Stimulated activated CD4-positive, alpha-beta T cell treated with anti-CD3 and anti-CD28 coated beads, Interleukin-12 subunit alpha, Interleukin-12 subunit beta, amount 100 ng/mL, for 4 hours (primary cell): ENCODE measurements around the gene SPRED3.
A peak's percentile ranks its signal among the peaks of the same experiment; 100 is the strongest.
"Not testable (repeated sequence)": the region's sequence is repeated elsewhere in the genome, so short reads cannot be mapped to it uniquely, and the experiment has no call there.

Source experiments
- DNase-seq: peaks from one replicate; pipeline ENCODE4 v3.0.0-alpha.2; 2020

SPRED3 gene

DNA sequence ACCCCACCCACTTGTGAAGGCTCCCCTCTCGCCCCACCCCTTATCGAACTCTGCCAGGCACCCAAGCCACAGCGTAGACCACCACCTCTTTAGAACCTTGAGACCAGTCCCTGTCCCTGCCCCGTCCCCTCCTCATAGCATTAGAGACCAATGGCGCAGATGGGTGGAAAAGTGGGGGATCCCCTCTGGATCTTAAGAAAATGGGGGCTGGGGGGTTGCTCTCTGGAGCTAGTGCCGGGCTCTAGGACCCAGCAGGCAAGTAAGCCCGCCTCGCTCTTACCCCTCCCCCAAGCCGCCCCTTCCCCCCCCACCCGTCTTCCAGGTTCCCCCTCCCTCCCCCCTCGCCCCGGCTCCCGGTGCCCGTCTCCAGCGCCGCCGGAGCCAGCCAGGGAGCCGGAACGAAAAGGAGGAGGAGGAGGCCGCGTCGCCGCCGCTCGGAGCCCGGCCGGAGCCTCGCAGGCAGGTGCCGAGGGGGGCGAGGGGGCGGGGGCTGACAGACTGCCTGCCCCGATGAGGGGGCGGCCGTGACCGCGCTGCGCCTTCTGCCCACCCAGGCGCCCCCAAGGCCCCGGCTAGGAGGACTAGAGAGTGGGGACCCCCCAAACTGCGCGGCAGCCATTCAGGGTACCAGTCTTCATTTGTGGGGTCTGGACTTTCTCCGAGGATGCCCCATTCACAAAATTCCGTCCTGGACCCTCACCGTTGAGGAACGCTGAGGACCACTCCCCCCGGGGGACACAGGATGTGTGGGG, at the start of gene SPRED3:
Gene SPRED3 (plus strand): TSS at position 349 of the 752 bp plus-strand sequence. CDS start 1,606 bp downstream, outside the sequence.
- no peak for DNase-seq

GRCh38 chr19:38339011-38339410, 49.5 kb upstream of the SPRED3 start:
- DNase-seq: not testable (repeated sequence)

- DNase-seq: no peak
Measured at GRCh38 chr19:38340927-38341326, 47.6 kb upstream of the SPRED3 start.

- no peak for DNase-seq
Measured at GRCh38 chr19:38346837-38347236, 41.7 kb upstream of the SPRED3 start.

DNA sequence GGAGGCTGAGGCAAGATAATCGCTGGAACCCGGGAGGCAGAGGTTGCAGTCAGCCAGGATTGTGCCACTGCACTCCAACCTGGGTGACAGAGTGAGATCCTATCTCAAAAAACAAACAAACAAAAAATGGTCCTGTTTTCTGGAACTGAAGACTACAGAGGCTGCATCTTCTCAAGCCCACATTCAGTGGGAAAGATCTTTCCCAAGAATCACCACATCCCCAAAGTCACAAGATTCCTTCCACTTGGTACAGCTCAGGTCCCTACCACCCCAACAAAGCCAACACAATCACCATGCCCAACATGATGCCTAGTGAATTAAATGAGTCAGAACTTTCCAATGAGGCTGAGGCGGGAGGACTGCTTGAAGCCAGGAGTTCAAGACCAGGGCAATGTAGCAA, 37.6 kb upstream of the SPRED3 start:
- no peak for DNase-seq

- no peak for DNase-seq
Measured at GRCh38 chr19:38351865-38352395, 36.6 kb upstream of the SPRED3 start.

DNA sequence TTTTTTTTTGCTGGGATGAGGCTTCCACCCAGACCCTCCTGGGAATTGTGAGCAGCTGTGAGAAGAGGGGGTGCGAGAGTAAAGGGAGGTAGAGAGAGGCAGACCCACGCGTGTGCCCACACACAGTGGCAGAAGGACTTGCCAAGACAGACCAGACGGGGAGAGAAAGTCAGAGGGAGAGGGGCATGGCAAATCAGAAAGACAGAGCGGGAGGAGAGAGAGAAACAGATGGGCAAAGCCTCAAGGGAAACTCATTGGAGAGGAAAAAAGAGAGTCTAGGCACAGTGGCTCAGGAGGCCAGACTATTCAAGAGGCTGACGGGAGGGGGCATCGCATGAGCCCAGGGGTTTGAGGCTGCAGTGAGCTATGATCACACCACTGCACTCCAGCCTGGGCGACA, 35.9 kb upstream of the SPRED3 start:
- DNase-seq: no peak

GRCh38 chr19:38355728-38356725, 32.5 kb upstream of the SPRED3 start:
- DNase-seq: no peak

DNA sequence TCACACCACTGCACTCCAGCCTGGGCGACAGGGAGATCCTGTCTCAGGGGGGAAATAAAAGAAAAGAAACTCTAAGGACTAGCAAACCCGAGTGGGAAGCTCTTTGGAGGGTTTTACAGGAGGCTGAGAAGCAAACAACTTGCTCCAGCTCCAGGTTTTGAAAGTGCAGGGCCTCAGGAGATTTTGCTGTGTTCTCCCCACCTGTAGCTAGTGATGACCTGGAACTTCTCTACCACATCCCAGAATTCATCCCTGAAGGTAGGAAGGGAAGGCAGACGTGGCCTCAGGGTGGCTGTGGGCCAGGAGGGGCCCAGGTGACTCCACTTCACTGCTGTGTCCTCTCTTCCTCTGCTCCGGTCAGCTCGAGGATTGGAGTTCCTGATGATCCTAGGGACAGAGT, 30.4 kb upstream of the SPRED3 start:
- DNase-seq: no peak

DNA sequence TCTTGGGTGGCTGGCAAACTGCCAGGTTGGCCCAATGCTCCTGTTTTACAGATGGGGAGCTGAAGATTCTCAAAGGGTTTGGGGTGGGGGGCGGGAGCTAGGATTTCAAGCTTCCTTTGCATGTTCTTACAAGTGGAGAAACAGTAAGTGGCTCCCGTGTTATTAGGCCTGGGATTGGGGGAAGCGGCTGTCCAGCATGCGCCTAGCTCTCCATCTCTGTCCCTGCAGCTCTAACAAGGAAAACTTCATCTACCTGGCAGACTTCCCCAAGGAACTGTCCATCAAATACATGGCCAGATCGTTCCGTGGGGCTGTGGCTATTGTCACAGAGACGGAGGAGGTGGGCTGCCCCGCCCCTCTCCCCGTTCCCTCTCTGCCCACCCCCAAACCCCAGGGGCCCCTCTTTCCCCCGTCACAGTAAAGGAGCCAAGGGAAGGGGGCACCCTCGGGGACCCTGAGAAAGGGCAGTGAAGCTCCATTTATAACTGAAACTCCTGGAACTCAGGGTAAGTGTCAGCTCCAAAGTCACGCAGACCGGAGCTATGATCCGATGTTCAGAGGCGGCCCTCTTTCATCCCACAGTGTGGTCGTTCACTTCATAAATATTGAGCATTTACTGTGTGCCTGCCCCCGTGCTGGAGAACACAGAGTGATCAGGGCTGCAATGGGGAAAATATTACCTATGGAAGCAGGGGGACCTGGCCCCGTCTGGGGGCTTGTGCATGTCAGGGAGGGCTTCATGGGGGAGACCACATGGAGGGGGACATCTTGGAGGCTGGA, 29.1 kb upstream of the SPRED3 start:
- DNase-seq: no peak

DNA sequence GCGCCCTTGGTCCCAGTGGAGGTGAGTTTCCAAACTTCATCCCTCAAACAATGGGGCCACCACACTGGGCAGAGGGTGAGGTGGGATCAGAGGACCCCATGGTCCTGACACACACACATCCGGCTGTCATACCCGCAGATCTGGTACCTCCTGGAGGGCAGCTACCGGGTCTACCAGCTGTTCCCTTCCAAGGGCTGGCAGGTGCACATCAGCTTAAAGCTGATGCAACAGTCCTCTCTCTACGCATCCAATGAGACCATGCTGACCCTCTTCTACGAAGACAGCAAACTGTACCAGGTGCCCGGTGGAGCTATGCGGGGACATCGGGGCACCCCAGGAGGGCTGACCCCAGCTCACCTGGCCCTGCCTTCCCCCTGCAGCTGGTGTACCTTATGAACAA, 28.1 kb upstream of the SPRED3 start:
- DNase-seq: no peak

- no peak for DNase-seq
Measured at GRCh38 chr19:38360839-38361631, 27.5 kb upstream of the SPRED3 start.

DNA sequence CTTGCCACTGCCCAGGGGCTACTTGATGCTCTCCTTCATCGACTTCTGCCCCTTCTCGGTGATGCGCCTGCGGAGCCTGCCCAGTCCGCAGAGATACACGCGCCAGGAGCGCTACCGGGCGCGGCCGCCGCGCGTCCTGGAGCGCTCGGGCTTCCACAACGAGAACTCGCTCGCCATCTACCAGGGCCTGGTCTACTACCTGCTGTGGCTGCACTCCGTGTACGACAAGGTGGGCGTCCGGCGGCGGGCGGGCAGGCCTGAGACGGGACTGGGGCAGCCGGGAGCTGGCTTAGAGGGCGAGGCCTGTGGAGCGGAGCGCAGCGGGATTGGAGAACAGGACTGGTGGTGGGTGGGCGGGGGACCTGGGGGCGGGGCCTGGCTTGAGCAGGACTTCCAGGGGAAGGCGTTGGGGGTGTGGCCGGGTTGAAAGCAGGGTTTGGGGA, 26.8 kb upstream of the SPRED3 start:
- DNase-seq: peak; percentile 65

- DNase-seq: peak; percentile 74
Measured at GRCh38 chr19:38362076-38362945, 26.2 kb upstream of the SPRED3 start.

GRCh38 chr19:38362946-38363688, 25.4 kb upstream of the SPRED3 start:
- DNase-seq: not testable (repeated sequence)

DNA sequence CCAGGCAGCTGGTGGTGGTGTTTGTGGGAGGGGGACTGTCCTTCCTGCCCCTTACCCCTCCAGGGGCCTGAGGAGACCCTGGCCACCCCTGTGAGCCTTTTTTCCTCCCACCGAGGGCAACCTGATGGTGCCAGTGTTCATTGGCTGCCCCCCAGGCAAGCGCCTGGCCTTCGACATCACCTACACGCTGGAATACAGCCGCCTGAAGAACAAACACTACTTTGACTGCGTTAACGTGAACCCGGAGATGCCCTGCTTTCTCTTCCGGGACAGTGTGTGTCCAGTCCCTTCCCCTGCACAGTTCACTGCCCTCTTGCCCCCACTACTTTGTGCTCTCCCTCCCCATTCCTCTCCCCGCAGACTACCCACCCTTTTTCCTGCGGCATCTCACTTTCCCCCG, 21.5 kb upstream of the SPRED3 start:
- DNase-seq: no peak

DNA sequence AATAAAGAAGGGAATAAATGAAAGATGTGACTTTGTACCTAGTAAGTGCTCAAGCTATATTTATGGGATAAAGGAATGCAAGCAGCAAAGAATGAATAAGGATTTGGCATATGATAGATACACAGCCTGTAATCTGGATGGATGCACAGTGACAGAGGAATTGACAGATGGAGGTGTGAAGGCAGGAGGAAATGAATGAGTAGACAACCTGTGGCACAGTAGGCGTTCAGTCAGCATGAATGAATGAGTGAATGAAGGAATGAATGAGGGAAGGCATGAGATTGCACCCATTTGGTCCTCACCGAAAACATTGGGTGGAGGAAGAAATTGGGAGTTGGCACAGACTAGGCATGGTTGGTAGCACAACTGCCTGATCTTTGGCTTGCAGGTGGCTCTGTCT, 18.9 kb upstream of the SPRED3 start:
- DNase-seq: no peak

GRCh38 chr19:38370299-38370698, 18.2 kb upstream of the SPRED3 start:
- DNase-seq: no peak

DNA sequence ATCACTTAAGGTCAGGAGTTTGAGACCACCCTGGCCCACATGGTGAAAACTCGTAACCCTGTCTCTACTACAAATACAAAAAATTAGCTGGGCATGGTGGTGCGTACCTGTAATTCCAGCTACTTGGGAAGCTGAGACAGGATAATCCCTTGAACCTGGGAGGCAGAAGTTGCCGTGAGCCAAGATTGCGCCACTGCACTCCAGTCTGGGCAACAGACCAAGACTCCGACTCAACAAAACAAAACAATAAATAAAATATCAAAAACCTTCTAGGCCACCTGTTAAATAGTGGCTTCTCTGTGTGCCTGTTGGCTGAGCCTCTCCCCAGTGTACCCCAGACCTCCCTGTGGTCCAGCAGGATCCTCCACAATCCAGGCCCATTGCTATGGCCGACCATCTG, 17.4 kb upstream of the SPRED3 start:
- DNase-seq: no peak

DNA sequence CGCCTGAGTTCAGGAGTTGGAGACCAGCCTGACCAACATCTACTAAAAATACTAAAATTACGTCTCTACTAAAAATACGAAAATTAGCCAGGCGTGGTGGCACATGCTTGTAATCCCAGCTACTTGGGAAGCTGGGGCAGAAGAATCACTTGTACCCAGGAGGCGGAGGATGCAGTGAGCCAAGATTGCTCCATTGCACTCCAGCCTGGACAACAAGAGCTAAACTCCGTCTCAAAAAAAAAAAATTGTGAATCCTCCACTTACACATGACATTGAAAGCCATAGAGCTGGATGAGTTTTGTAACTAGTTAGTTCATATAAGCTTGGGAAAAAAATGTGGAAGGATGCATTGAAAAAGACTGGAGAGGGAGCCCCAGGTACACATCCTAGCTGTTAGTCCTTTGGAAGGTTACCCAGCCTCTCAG, 14.6 kb upstream of the SPRED3 start:
- DNase-seq: no peak
